ENCODE measurements around the gene TCF15.
"Not testable (repeated sequence)": the region's sequence is repeated elsewhere in the genome, so short reads cannot be mapped to it uniquely, and the experiment has no call there.

The TCF15 gene

DNA sequence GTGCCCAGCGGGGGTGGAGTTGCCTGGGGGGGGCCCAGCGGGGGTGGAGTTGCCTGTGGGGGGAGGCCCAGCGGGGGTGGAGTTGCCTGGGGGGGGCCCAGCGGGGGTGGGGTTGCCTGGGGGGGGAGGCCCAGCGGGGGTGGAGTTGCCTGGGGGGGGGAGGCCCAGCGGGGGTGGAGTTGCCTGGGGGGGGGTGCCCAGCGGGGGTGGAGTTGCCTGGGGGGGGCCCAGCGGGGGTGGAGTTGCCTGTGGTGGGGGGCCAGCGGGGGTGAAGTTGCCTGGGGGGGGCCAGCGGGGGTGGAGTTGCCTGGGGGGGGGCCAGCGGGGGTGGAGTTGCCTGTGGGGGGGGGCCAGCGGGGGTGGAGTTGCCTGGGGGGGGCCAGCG lies 31.9 kb upstream of the TCF15 start:
- DNase-seq (ENCODE audit: low read depth): not testable (repeated sequence)

DNA sequence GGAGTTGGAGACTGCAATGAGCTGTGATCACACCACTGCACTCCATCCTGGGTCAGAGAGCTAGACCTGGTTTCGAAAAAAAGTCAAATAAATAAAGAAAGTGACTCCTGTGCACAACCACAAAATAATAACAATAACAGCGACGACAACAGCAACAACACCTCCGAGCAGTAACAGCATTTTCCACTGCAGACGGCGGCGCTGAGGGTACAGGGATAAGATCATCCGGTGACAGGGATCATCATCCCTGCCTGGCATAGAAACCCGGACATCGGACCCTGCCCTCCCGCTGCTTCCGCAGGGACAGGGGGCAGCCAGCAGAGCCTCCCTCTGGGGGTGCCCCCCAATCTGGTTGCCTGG lies 31.4 kb upstream of the TCF15 start:
- DNase-seq (ENCODE audit: low read depth): no peak

DNA sequence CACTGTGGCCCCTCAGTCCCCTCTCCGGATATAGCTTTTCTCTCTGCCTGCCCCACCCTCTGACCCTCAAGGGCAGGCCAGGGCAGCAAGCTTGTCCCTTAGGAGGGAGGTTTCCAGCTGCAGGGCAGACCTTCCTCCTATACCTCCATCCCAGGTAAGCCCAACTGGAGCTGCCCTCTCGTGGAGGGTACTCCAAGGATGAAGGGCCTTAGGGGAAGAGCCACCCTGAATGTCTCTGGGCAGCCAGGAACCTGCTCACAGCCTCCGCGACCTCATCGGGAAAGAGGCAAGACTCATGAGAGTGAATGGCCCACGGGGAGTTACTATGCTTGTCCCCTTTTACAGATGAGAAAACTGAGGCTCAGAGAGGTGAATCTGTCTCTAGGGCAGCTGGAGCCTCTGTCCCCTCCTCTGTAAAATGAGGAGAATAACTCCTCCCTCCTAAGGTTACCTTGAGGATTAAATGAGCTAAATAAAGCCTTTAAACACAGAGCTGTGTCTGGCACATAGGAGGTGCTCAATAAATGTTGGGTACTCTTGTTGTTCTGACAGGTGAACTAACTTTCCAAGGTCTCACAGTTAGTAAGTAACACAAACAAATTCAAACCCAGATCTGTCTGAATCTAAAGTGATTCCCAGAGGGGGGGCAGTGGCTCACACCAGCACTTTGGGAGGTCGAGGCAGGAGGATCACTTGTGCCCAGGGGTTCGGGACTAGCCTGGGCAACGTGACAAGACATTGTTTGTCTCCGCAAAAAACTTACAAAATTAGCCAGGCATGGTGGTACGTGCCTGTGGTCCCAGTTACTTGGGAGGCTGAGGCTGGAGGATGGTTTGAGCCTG lies 30.8 kb upstream of the TCF15 start:
- no peak for DNase-seq (ENCODE audit: low read depth)

DNA sequence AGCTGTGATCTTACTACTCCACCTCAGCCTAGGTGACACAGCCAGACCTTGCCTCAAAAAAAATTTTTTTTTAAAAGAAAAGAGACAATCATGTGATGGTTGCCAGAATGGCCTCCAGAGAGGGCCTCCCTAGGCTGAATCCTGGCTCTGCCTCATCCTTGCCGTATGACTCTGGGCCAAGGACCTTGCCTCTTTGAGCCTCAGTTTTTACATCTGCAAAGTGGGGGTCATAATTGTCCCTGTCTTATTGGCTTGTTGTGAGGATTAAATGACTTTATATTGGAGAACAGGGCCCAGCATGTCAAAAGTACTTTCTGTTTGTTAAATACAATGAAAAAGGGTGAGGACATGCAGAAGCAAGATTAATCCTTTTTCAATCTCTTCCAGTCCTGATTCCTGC lies 28.5 kb upstream of the TCF15 start:
- DNase-seq (ENCODE audit: low read depth): no peak

DNA sequence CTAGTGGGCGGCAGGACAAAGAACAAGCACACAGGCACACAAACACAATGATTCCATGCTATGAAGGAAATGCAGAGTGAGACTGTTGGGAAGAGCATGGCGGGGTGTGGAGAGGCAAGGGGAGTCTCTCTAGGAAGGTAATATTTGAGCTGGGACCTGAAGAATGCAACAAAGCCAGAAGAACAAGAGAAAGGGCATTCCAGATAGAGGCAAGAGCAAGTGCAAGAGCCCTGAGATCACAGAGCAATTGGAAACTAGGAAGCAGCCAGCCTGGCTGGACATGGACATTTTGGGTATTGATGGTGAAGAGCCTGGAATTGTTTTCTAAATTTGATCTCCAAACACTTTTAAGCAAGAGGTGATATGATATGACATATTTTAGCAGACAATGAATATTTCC lies 27.4 kb upstream of the TCF15 start:
- no peak for DNase-seq (ENCODE audit: low read depth)

DNA sequence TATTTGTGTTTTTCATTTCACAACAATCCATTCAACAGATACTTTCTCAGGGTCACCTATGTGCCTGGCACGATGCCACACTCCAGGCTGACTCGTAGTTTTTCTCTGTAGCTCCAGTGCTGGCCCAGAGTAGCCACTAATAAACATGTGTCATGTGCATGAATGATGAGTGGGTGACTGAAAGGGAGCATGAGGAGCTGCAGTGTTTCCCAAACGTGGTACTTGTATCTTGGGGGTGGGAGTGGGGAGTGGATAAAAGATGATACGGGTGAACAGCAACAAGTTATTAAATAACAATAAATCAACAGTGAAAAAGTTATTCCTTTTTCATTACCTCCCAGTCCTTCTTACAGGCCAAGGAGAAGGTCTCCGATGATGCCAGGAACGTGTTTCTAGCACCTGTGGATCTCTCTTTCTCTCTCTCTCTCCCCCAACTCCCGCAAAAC lies 25.8 kb upstream of the TCF15 start:
- no peak for DNase-seq (ENCODE audit: low read depth)

DNA sequence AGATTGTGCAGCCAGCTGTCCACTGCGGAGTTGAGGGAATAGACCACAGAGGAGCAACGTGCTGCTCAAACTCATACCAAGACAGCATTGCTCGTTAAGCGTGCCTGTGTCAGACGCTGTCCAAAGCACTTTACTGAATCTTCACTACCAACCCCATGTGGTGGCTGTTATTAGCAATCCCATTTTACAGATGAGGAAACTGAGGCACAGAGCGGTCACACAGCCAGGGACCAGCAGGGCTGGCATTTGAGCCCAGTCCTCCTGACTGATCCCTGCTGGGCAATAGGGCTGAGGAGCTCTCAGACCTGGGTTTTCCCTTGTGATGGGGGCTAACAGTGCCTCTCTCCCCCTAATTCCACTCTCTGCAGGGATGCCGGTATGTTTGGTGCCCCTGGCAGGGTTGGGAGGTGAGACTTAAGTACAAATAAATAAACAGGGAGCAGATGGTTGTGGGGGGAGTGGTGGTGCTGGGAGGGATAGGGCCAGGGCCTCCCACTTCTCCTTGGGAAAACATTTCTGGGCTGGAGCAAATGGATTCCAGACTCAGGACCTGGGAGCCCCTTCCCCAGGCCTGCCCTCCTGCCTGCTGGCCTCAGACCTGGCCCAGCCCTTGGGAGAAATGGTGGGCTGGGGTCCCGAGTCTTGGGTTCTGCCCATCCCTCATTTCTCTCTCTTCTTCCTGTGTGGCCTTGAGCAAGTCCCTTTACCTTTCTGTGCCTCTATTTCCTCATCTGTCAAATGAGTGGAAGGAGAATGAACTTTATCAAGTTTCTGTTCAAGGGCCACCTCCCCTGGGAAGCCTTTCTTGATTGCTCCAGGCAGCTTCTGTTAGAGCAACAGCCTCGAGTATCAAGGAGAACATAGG lies 25.2 kb upstream of the TCF15 start:
- DNase-seq (ENCODE audit: low read depth): no peak

DNA sequence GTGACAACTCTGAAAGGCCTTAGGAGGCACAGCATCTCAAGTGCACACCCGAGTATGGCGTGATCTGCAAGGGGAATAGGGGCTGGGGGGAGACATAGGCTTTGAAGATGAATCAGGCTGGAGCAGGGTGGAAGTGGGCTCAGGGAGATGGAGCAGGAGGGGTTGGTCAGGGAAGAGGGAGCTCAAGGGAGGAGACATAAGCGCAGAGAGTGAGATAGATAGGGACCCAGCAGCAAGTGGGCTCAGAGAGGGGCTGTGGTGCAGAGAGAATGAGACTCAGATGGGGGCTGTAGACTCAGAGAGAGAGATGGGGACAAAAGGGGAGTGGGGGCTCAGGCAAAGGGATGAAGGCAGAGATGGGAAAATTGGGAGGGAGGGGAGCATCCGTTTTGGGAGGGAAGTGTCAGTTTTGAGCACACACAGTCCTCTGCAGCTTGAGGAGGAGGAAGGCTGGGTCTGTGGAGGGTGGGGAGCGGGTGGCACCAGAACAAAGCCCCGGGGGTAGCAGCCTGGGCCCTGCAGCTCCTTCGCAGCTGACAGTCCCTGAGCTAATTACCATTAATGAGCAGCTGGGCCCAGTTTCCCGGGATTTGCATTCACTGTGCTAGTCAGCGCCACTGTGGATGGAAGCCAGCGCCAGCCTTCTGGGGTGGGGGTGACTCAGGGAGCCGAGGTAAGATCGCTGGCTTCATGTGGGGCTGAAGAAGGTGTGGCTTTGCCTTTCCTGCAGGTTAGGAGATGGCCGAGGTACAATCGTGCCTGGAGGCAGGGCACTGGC lies 24.2 kb upstream of the TCF15 start:
- DNase-seq (ENCODE audit: low read depth): no peak

DNA sequence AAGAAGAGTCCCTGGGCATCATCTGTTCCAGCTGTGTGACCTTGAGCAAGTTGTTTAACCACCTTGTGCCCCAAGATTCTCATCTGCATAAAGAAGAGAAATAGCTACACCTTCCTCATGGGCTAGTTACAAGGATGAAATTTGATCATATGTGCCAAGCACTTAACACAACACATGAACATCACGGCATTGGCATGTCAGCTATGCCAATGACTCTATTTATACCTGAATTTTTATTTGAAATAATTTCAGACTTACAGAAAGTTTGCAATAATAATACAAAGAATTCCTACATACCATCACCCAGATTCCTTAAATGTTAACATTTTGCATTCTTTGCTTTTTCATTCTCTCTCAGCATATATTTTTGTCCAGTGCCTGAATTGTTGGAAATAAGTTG lies 21.0 kb upstream of the TCF15 start:
- no peak for DNase-seq (ENCODE audit: low read depth)

DNA sequence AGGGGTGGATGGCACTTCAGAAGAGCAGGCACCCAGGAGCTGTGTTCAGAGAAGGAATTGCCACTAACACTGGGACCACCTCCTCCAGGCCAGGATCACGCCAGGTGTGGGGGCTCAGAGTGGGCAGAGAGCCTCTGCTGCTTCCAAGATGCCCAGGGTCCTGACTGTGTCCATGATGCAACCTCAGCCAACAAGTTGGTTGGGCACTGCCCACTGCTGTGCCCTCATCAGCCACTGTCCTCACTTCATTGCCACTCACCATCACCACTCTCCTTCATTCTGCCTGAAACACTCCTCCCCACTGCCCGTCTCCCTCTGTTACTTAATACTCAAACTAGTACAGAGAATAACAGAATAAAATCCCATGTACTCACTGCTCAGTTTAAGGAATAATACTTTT lies 16.5 kb upstream of the TCF15 start:
- DNase-seq (ENCODE audit: low read depth): no peak

DNA sequence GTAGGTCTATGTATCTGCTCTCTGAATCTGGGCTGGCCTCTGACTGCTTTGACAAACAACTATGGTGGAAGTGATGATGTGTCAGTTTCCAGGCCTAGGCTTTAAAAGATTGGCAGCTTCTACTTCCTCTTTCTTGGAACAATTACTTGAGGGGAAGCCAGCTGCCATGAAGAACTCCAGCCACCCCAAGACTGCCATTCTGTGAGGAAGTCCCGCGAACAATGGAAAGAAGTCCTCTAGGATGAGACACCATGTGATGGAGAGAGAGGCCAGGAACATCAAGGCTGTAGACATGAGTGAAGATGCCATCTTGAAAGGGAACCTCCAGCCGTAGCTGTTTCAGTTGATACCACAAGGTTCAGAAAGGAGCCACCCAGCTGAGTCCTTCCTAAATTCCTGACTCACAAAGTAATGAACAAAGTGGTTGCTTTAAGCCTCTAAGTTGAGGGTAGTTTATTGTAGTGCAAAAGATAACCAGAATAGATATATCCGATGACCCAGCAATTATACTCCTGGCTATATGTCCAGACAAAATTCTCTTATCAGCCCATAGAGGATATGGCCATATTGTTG lies 15.3 kb upstream of the TCF15 start:
- no peak for DNase-seq (ENCODE audit: low read depth)

DNA sequence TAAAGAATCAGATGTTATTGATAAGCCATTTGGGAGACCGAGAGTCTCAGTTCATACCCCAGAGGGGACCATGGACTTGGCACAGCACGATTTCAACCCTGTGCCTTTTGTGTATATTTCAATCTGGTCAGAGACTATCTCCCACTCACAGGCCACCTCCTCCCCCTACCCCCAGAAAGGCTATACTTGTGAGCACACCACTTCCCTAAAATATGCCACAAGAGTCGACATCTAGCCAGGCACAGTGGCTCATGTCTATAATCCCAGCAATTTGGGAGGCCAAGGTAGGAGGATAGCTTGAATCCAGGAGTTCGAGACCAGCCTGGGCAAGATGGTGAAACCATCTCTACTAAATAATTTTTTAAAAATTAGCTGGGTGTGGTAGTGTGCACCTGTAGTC lies 13.6 kb upstream of the TCF15 start:
- DNase-seq (ENCODE audit: low read depth): no peak

DNA sequence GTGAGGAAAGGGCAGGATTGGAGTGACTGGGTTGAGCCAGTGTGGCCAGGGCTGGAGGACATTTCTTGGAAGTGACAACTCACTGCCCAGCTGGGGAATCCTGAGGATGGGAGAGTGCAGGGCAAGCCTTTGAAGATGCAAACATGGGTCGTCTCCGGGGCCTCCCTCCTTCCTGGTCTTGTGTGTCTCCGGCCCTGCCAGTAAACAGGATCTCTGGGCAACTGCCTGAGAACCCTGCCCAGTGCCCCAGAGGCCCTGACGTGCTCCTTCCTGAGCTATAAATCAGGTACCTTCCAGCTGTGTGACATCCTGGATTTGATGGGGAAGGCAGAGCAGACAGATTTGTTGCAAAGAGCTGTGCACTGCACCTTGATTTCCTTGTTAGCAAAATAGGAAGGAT lies 12.9 kb upstream of the TCF15 start:
- DNase-seq (ENCODE audit: low read depth): no peak

DNA sequence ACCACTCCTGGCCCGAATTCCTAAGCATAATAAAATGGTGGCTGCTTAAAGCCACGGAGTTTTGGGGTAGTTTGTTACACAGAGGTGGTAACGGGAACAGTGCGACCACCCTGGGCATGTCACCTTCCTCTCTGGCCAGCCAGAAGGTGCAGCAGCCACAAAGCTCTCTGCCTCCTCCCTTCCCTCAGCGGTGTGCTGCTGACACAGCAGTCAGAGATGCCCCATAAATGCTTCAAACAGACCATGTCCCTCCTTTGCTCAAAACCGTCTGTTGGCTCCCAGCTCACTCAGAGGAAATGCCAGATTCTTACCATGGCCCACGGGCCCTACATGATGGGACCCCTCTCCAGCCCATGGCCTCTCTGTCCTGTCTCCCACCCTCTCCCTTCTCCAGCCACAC lies 12.1 kb upstream of the TCF15 start:
- DNase-seq (ENCODE audit: low read depth): no peak

DNA sequence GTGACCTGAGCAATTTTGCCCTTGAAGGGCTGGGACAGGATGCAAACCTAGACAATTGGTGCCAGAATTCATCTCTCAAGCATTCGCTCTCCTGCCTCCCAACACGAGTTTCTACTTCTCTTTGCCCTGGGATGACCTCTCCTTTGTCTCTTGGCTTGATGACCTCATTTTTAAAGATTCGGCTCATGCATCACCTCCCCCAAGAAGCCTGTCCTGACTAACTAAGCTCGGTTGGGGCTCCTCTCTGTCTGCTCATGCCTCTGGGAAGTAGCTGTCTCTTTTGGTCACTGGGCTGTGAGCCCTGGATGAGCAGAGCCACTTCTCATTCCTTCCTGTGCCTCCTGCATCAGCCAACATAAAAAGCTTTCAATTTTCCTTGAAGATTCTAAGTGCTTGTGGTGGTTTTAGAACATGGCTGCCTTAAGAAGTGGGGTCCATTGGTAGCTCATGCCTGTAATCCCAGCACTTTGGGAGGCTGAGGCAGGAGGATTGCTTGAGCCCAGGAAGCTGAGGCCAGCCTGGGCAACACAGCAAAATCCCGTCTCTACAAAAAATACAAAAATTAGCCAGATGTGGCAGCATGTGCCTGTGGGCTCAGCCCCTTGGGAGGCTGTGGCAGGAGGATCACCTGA lies 11.1 kb upstream of the TCF15 start:
- DNase-seq (ENCODE audit: low read depth): no peak

DNA sequence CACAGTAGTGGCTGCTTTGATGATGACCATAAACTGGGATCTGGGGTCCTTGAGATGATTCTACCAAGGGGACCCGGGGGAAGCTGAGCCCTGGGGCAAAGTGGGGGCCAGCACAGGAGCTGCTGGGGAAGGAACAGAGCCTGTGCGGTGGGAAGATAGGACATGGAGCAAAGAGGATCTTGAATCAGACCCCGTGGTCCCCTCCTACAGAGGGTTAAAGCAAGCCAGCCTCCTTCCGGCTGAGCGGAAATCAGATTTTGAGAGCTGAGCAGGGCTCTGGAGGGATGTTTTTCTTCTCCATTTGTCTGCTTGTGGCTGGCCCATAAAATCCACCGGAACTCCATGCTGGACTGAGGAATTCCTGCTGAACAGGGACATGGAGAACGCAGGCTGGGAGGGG lies 10.1 kb upstream of the TCF15 start:
- DNase-seq (ENCODE audit: low read depth): no peak

DNA sequence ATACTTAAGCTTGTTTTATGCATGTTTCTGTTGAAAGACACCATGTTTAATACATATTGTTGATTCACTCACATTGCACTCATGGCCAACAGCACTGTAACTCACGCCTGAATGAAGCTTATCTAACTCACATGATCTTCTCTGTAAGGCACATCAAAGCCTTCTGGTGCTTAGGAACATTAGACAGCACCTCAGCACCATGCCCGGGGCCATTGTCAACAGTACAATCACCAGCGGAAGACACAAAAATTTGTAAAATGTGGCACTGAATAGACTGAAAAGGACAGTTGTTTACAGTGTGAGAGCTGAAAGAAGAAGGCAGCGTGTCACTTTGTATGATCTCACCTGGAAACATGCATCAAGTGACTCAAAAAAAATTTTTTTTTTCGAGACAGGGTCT lies 8.9 kb upstream of the TCF15 start:
- no peak for DNase-seq (ENCODE audit: low read depth)

DNA sequence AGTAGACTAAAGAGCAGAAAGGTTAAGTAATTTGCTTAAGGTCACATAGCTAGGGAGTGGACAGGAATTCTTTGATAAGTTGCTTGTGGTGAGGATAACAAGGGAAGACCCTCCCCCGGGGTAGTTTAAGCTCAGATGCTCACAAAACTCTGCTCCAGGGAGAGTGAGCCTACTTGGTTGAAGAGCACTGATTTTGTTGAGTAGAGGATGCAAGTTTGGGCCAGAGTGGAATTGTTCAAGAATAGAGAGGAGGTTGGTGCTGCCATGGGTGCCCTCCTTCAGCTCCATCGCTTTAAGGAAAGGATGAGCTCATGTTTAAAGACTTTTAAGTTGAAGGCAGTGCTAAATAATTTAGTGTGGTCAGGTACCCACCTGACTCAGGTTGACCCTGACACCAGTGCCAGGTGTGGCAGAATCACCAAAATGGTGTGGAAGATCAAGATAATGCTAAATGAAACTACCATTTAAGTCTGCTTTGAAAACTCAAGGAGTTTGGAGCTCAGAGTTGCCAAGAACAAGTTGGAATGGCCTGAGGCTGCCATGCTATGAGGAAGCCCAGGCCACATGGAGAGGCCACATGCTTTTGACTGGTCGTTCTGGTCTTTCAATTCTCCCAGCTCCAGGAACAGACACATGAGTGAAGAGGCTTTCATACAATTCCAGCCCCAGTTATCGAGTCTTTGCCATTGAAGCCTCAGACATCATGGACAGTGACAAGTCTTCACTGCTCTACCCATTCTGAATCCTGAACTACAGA lies 8.0 kb upstream of the TCF15 start:
- no peak for DNase-seq (ENCODE audit: low read depth)

DNA sequence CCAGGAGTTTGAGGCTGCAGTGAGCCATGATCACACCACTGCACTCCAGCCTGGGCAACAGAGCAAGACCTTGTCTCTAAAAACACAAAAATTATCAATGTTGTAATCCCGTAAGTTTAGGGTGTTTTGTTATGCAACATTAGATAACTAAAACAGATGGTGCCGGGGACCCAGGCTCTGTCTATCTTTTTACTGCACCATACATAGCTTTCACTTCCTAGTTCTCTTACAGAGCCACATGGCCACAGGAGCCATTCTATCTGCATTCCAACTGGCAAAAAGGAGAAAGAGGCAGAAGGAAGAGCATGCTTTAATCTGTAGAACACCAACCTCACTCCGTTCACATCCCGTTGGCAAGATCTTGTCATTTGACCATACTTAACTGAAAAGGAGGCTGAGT lies 5.4 kb upstream of the TCF15 start:
- DNase-seq (ENCODE audit: low read depth): no peak

DNA sequence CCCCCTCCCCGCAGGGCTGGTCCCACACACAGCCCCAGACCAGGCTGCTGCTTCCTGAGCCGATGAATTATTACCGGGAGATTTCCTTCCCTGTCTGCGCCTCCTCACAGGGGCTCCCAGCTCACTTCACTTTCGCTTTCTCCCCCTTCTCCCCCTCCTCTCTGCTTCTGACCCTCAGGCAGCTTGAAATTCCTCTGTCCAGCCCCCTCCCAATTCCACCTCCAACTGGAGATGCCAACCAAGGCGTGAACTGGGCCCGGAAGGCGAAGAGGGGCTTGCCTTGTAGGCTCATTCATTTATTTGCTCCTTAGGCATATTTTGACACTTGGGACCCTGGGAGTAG lies 1.7 kb upstream of the TCF15 start:
- DNase-seq (ENCODE audit: low read depth): no peak

Measured in stimulated activated CD8-positive, alpha-beta memory T cell treated with anti-CD3 and anti-CD28 coated beads, Interleukin-12 subunit alpha, Interleukin-12 subunit beta, amount 100 ng/mL, for 4 hours (primary cell).